GM21526 (cell line): ENCODE measurements around the gene ZNF792.
"Not testable (repeated sequence)": the region's sequence is repeated elsewhere in the genome, so short reads cannot be mapped to it uniquely, and the experiment has no call there.

Source experiments
- ATAC-seq: cut with Tn5 transposase; IDR thresholded peaks from one replicate; pipeline ENCODE4 v1.9.1; 2021; ENCODE audit warnings: moderate library complexity; ENCODE audit not compliant: unreplicated experiment, low FRiP score

ZNF792 gene

DNA sequence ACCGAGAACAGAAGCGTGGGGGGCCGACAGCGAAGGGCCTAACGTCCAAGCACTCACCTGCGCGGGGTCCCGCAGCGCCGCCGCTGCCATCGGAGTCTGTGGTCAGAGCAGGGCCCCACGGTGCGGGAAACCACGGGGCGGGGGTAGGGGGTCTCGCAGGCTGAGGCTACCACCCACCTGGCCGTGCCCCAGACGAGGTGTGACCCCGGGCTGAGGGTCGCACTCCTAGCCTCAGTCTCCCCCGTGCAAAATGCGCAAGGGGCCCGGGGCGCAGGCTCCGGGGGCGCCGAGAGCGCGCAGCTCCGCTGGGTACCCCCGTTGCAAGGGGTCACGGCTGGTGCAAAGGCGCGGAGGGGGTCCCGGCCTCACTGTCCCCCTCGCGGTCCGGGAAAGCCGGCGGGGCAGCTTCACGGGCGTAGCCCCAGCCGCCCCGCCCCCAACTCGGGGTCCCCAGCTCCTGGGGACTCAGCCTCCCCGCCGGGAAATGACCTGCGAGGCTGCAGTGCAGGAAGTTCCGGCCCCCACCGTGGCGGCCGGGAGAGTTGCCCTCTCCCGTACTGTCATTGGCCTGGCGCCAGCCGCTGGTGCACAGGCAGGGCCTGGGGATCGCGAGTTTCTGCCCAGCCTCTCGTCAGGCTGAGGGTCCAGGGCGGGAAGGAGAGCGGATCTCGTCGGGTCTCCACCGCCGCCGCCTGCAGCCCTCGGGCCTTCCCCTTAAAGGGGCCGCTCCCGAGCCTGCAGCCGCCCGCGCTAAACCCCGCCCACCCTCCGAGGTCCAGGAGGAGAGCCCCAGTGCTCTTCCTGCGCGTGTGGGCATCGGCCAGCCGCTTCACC is at the start of gene ZNF792:
ZNF792 (minus strand) TSS at position 657 of the 834 bp plus-strand sequence; CDS start at position 90, 567 bp downstream.
- ATAC-seq, result peak; percentile 75

- no peak for ATAC-seq
Measured at GRCh38 chr19:35013041-35013819, 49.2 kb upstream of the ZNF792 start.

GRCh38 chr19:35011737-35012682 is 48.0 kb upstream of the ZNF792 start:
- no peak for ATAC-seq

DNA sequence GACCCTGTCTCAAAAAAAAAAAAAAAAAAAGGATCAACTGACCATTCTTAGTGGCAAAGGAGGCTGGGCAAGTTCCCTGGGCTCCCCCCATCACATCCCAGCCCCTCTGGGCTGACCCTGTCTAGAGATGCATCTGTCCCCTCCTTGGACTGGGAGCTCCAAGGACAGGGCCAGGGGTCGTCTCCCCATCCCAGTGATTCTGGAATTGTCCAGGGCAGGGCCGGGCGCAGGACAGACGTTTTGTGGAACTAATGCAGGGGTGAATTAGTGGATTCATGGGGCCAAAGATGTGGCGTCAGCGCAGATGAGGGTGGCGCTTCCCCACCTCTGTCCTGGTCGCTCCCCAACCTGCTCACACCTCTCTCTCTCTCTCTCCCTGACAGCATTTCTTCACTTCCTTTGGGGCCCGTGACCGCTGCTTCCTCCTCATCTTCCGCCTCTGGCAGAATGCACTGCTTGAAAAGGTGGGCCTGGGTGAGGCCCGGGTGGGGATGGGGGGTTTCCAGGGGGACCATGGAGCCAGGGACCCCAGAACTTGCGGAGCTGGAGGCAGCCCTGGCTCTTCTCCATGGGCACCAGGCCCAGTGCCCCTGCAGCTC is 47.2 kb upstream of the ZNF792 start:
- ATAC-seq, result no peak

DNA sequence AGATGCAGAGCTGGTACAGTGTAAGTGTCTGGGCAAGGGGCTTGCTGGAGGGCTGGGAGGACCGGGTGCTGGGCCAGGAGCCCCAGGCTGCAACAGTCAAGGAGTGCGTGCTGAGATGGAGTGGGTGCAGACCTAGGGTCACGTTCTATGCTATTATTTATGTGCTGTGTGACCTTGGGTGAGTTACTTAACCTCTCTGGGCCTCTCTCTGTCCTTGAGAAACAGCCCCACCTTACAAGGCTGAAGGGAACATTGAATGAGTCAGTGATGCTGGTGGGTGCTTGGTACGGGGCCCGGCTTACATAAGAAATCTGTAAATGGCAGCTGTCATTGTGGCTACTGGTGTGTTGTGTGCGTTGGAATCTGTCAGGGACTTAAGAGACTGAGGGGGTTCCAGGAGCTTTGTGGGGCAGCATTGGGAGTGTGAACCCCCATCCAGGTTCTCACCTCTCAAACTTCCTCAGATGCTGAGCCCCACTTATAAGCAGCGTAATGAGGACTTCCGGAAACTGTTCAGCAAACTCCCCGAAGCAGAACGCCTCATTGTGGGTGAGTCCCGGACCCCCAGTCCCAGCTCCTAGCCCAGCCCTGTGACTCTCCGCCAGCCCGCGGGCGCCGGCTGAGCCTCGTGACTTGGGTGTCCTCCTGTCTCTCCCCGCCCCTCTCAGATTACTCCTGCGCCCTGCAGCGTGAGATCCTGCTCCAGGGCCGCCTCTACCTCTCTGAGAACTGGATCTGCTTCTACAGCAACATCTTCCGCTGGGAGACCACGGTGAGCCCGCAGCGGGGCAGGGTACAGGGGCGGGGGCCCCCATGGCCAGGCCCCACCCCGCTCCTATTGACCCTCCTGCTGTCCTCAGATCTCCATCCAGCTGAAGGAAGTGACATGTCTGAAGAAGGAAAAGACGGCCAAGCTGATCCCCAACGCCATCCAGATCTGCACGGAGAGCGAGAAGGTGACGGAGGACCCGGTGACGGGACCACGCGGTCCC is 45.7 kb upstream of the ZNF792 start:
- no peak for ATAC-seq

DNA sequence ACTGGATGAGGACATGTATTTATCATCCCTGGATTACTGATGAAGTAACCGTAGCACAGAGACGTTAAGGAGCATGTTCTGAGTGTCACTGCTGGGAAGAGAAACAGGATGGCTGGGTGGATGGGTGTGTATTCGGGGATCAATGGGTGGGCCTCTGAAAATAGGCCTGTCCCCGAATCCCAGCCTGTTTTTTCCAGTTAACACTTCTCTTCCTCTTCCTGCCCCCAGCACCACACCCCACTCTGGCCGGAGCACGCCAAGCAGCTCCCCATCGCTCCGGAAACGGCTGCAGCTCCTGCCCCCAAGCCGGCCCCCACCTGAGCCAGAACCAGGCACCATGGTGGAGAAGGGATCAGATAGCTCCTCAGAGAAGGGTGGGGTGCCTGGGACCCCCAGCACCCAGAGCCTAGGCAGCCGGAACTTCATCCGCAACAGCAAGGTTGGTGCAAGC is 44.9 kb upstream of the ZNF792 start:
- no peak for ATAC-seq

DNA sequence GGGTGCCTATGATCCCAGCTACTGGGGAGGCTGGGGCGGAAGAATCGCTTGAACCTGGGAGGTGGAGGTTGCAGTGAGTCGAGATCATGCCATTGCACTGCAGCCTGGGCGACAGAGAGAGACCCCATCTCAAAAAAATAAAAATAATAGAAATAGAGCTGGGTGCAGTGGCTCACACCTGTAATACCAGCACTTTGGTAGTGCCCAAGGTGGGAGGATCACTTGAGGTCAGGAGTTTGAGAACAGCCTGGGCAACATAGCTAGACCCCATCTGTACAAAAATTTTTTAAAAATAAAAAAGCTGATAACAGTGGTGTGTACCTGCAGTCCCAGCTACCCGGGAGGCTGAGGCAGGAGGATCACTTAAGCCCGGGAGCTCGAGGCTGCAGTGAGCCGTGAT is 43.4 kb upstream of the ZNF792 start:
- not testable (repeated sequence) for ATAC-seq

DNA sequence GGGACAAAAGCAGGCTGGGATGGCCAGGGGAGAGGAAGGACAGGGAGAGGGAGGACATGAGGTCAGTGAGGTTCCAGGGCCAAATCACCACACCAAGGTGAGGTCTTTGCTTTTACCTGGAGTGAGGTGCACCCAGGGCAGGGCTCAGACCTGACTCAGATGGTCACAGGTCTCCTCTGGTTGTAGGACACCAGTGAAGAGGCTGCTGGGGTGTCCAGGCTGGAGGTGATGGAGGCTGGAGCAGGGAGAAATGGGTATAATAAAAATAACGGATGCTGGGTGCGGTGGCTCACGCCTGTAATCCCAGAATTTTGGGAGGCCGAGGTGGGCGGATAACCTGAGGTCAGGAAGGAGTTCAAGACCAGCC is 43.0 kb upstream of the ZNF792 start:
- ATAC-seq, result no peak

- no peak for ATAC-seq
Measured at GRCh38 chr19:35006342-35006998, 42.4 kb upstream of the ZNF792 start.

GRCh38 chr19:35006007-35006341 is 41.9 kb upstream of the ZNF792 start:
- ATAC-seq, result not testable (repeated sequence)

GRCh38 chr19:35005256-35005977 is 41.4 kb upstream of the ZNF792 start:
- no peak for ATAC-seq

DNA sequence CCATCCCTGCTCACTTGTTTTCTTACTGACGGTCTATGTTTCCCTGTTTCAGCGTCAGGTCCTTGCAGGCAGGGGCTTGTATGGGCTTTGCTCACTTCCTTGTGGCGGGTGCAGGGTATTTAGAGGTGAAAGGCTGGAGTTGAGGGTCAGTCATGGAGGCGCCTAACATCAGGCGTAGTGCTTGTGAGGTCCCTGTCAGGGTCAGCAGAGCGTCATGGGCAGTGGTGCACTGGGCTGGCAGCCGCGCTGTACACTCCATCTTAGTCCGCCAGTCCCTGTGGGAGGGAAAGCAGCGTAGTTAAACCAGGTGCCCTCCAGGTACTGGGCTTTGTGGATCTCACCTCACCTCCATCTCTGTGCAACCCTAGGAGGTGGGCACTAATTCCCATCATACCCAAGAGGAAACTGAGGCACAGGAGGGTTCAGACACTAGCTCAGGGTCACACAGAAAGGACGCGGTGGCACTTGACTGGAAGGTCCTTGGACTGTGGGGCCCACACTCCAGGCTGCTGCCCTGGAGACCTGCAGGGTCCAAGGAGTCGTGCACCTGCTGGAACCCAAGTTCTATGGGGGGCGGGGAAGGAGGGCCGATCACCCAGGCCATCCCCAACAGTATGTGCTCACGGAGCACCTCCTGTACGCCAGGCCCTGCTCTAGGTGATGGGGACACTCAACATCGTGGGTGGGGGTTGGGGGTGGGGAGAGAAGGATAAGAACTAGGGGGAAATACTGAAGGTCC is 40.7 kb upstream of the ZNF792 start:
- ATAC-seq, result no peak

- no peak for ATAC-seq
Measured at GRCh38 chr19:35002037-35002535, 38.1 kb upstream of the ZNF792 start.

GRCh38 chr19:35000647-35001501 is 36.8 kb upstream of the ZNF792 start:
- ATAC-seq, result no peak

- ATAC-seq, result no peak
Measured at GRCh38 chr19:35000338-35000646, 36.3 kb upstream of the ZNF792 start.
